Neuronal stem cell (in vitro differentiated cells): Measurements from ENCODE around the gene GALNT12.

ENCODE experiments used
- DNase-seq: peaks from one replicate; pipeline ENCODE4 v3.0.0-alpha.2; 2013; ENCODE audit warnings: low spot score
- H2AFZ ChIP-seq: one replicate; pipeline ENCODE4 v1.6.1; 2013; ENCODE audit warnings: mild to moderate bottlenecking, low read length, inconsistent platforms
- H2AK5ac ChIP-seq: 2 replicates; pipeline ENCODE4 v1.6.1; 2013; ENCODE audit warnings: low read depth, mild to moderate bottlenecking, inconsistent platforms, low read length, moderate library complexity, mixed read lengths
- H2BK120ac ChIP-seq: 2 replicates; pipeline ENCODE4 v1.6.1; 2013; ENCODE audit warnings: low read depth, mild to moderate bottlenecking, inconsistent platforms, low read length, moderate library complexity, mixed read lengths
- H2BK12ac ChIP-seq: one replicate; pipeline ENCODE4 v1.6.1; 2013; ENCODE audit warnings: low read length, inconsistent platforms
- H2BK15ac ChIP-seq: 2 replicates; pipeline ENCODE4 v1.6.1; 2013; ENCODE audit warnings: mild to moderate bottlenecking, low read length, inconsistent platforms, mixed read lengths
- H2BK5ac ChIP-seq: one replicate; pipeline ENCODE4 v1.6.1; 2013; ENCODE audit warnings: inconsistent platforms, mild to moderate bottlenecking, low read length, moderate library complexity
- H3K14ac ChIP-seq: one replicate; pipeline ENCODE4 v1.6.1; 2013; ENCODE audit warnings: low read length, inconsistent platforms
- H3K18ac ChIP-seq: 2 replicates; pipeline ENCODE4 v1.6.1; 2013; ENCODE audit warnings: low read length, inconsistent platforms
- H3K23ac ChIP-seq: 2 replicates; pipeline ENCODE4 v1.6.1; 2013; ENCODE audit warnings: low read depth, mild to moderate bottlenecking, mixed read lengths, low read length, inconsistent platforms; ENCODE audit not compliant: poor library complexity
- H3K27ac ChIP-seq: replicated peaks from 3 replicates; pipeline ENCODE4 v1.5.1; 2013; ENCODE audit warnings: low read length, inconsistent platforms
- H3K27me3 ChIP-seq, 3 experiments: 2 replicates each; pipeline ENCODE4 v1.6.1; 2013; ENCODE audit warnings: low read length in 3 of 3, mild to moderate bottlenecking in 2 of 3, inconsistent platforms in 1 of 3, low read depth in 1 of 3, mixed read lengths in 1 of 3, moderate library complexity in 1 of 3; ENCODE audit not compliant: control insufficient read depth in 3 of 3, insufficient read depth in 3 of 3
- H3K36me3 ChIP-seq, 2 donors: replicated peaks in 1 of 2; 2 replicates each; pipeline ENCODE4 v1.6.1; 2013; ENCODE audit warnings: low read length in 2 of 2; ENCODE audit not compliant: control insufficient read depth in 2 of 2, insufficient read depth in 2 of 2
- H3K4ac ChIP-seq: 2 replicates; pipeline ENCODE4 v1.6.1; 2013; ENCODE audit warnings: inconsistent platforms, mild to moderate bottlenecking, low read length, moderate library complexity
- H3K4me1 ChIP-seq, 2 donors: 1 replicate in 1 of 2; 2 replicates in 1 of 2; pipeline ENCODE4 v1.6.1; 2013; ENCODE audit warnings: low read length in 2 of 2, low read depth in 1 of 2; ENCODE audit not compliant: control insufficient read depth in 2 of 2, insufficient read depth in 1 of 2
- H3K4me2 ChIP-seq: one replicate; pipeline ENCODE4 v1.6.1; 2013; ENCODE audit warnings: mild to moderate bottlenecking, low read length, inconsistent platforms; ENCODE audit not compliant: insufficient read depth, poor library complexity, severe bottlenecking
- H3K4me3 ChIP-seq, 2 donors: 2 replicates each; pipeline ENCODE4 v1.5.1; 2013; ENCODE audit warnings: low read length in 2 of 2, mild to moderate bottlenecking in 2 of 2, inconsistent platforms in 1 of 2, moderate library complexity in 1 of 2
- H3K79me1 ChIP-seq: one replicate; pipeline ENCODE4 v1.6.1; 2013; ENCODE audit warnings: low read depth, mild to moderate bottlenecking, inconsistent platforms, low read length, moderate library complexity
- H3K9ac ChIP-seq: one replicate; pipeline ENCODE4 v1.6.1; 2013; ENCODE audit warnings: mild to moderate bottlenecking, low read depth, low read length, inconsistent platforms; ENCODE audit not compliant: poor library complexity
- H3K9me3 ChIP-seq, 2 donors: replicated peaks in 1 of 2; 2 replicates each; pipeline versions ENCODE3 to v1.6.1; 2013; ENCODE audit warnings: low read length in 2 of 2, mild to moderate bottlenecking in 2 of 2, inconsistent platforms in 1 of 2, low read depth in 1 of 2, mixed read lengths in 1 of 2, moderate library complexity in 1 of 2; ENCODE audit not compliant: control insufficient read depth in 2 of 2, insufficient read depth in 1 of 2
- H4K8ac ChIP-seq: one replicate; pipeline ENCODE4 v1.6.1; 2013; ENCODE audit warnings: low read depth, mild to moderate bottlenecking, inconsistent platforms, low read length, moderate library complexity
- H4K91ac ChIP-seq: one replicate; pipeline ENCODE4 v1.6.1; 2013; ENCODE audit warnings: low read length, low read depth, mild to moderate bottlenecking, inconsistent platforms; ENCODE audit not compliant: poor library complexity
- WGBS, 2 donors: extraction: QIAGEN DNeasy Blood & Tissue Kit; methylation state at CpG; one replicate each; pipeline ENCODE4 v1.1.7; 2013; ENCODE audit warnings: missing lambda C conversion rate in 2 of 2, mixed read lengths in 1 of 2; ENCODE audit not compliant: insufficient read length in 2 of 2, insufficient replicate concordance in 1 of 2; ENCODE audit errors: extremely low coverage in 2 of 2; 5-methylcytosine and 5-hydroxymethylcytosine counted together

GALNT12 gene

DNA sequence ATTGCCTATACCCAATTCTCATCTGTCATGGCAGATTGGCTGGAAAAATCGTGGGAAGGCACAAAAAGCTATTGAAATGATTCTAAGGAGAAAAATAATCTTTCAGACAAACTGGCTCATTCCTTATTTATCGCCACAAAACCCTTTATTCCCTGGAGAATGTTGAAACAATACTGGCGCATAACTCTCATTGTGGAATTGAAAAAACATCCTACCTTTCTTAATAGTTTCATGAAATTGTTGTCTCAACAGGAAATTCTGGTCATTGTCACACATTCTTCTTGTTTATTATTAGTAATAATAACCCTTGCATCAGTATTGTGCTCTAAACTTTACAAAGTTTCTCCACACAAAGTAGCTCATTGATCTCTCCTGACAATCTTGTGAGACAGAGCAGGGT lies 87.3 kb downstream of the GALNT12 start:
- no peaks in the 10 kb centered on the region for H3K79me1 ChIP-seq
- no peak overlapping the region for H3K4ac ChIP-seq
- no peak overlapping the region for H4K8ac ChIP-seq
- no peaks in the 10 kb centered on the region for H3K27me3 ChIP-seq
- H3K27ac ChIP-seq: no peak overlapping the region
- no peak overlapping the region for H2BK5ac ChIP-seq
- no peak overlapping the region for H2BK15ac ChIP-seq
- no peak overlapping the region for H3K14ac ChIP-seq
- H3K36me3 ChIP-seq: no peaks in the 10 kb centered on the region
- H3K18ac ChIP-seq: no peak overlapping the region
- H3K23ac ChIP-seq: no peak overlapping the region
- H3K4me2 ChIP-seq: no peak overlapping the region
- WGBS, 2 donors: no CpG with 5 or more reads among the region's 3 CpGs
- H3K4me3 ChIP-seq: no peak overlapping the region
- H3K9me3 ChIP-seq: no peaks in the 10 kb centered on the region
- H3K4me1 ChIP-seq: no peaks in the 10 kb centered on the region
- H4K91ac ChIP-seq: no peak overlapping the region
- no peak overlapping the region for H2AK5ac ChIP-seq
- no peak overlapping the region for H2BK120ac ChIP-seq
- DNase-seq: no peak
- H2BK12ac ChIP-seq: no peak overlapping the region
- H2AFZ ChIP-seq: no peak overlapping the region
- H3K9ac ChIP-seq: no peak overlapping the region

DNA sequence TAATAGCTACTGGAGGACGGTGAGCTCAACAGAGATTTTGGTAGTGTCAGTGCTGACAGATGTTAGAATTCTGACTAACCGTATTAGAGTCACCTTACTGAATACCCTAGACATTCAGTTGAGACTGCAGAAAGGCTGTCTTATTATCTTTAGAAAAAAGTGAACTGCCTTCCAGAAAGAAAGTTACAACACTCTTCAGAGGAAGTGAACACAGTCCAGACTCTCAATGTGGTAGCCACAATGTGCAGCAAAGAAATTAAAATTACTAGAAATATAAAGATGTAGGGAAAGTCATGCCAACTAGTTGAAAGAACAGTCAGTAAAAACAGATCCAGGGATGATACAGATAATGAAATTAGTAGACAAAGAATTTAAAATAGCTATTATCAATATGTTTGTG lies 89.2 kb downstream of the GALNT12 start:
- no peak overlapping the region for H2BK5ac ChIP-seq
- H3K14ac ChIP-seq: no peak overlapping the region
- H2AFZ ChIP-seq: no peak overlapping the region
- DNase-seq: no peak
- H3K27ac ChIP-seq: no peak overlapping the region
- no peak overlapping the region for H3K4ac ChIP-seq
- no peak overlapping the region for H2BK120ac ChIP-seq
- no peaks in the 10 kb centered on the region for H3K9me3 ChIP-seq
- no peaks in the 10 kb centered on the region for H3K36me3 ChIP-seq
- H3K9ac ChIP-seq: no peak overlapping the region
- H3K4me3 ChIP-seq: no peak overlapping the region
- no peak overlapping the region for H3K18ac ChIP-seq
- H3K23ac ChIP-seq: no peak overlapping the region
- H2BK15ac ChIP-seq: no peak overlapping the region
- H3K4me2 ChIP-seq: no peak overlapping the region
- no peak overlapping the region for H4K91ac ChIP-seq
- no peak overlapping the region for H2AK5ac ChIP-seq
- H3K27me3 ChIP-seq: no peaks in the 10 kb centered on the region
- WGBS, 2 donors: no CpG with 5 or more reads among the region's 2 CpGs
- H2BK12ac ChIP-seq: no peak overlapping the region
- no peaks in the 10 kb centered on the region for H3K79me1 ChIP-seq
- H4K8ac ChIP-seq: no peak overlapping the region
- no peaks in the 10 kb centered on the region for H3K4me1 ChIP-seq

DNA sequence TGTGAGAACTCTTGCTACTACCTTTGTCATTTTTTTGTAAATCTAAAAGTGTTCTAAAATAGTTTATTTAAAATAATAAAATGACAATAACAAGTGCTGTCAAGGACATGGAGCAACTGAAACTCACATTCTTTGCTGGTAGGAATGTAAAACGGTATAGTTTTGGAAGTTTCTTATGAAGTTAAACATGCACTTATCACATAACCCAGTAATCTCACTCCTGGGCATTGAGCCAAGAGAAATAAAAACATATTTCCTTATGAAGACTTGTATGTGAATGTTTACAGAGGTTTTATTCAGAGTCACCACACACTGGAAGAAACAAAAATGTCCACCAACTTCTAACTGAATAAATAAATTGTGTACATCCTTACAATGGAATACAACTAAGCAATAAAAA lies 90.3 kb downstream of the GALNT12 start:
- DNase-seq: no peak
- Histone ChIP-seq H3K4me3 (no peak overlapping the region), H3K27ac (no peak overlapping the region), H2AFZ (no peak overlapping the region), H2BK15ac (no peak overlapping the region), H3K9ac (no peak overlapping the region), H2AK5ac (no peak overlapping the region), H2BK5ac (no peak overlapping the region), H3K36me3 (no peaks in the 10 kb centered on the region), H4K91ac (no peak overlapping the region), H3K4me1 (no peaks in the 10 kb centered on the region), H3K4ac (no peak overlapping the region), H3K27me3 (no peaks in the 10 kb centered on the region), H3K9me3 (no peaks in the 10 kb centered on the region), H4K8ac (no peak overlapping the region), H3K4me2 (no peak overlapping the region), H3K23ac (no peak overlapping the region), H3K18ac (no peak overlapping the region), H3K79me1 (no peaks in the 10 kb centered on the region), H2BK120ac (no peak overlapping the region), H3K14ac (no peak overlapping the region), H2BK12ac (no peak overlapping the region)
- WGBS, 2 donors: no CpG with 5 or more reads among the region's 1 CpG

DNA sequence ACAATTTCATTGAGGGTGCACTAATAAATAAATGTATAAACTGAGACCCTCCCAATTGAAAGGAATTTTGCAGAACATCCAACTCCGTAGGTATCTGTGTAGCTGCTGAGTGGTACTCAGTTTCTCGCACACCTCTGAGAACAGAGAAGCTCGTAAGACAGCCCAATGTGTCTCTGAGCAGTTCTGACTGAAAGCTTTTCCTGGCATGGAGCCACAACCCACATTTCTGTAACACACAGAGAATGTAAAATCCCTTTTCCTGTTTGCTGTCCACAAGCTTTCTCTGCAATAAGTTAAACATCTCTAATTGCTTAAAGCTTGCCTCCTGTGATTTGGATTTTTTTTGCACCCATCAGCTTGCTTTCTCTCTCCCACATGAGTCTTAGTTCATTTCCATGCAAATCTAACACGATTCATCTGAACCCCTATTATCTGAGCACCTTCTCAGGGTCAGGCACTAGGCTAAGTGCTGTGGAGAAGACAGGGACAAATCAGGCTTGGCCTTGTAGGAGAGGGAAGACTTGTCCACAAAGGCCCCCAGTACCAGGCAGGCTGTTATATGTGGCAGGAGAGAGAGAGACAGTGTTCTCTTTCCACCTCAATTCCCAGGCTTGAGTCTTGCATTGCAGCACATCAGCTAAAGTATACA lies 92.1 kb downstream of the GALNT12 start:
- Histone ChIP-seq H3K14ac (no peak overlapping the region), H3K4me1 (no peaks in the 10 kb centered on the region), H2BK120ac (no peak overlapping the region), H3K27ac (no peak overlapping the region), H3K79me1 (no peaks in the 10 kb centered on the region), H2BK12ac (no peak overlapping the region), H3K4ac (no peak overlapping the region), H2AK5ac (no peak overlapping the region), H3K4me2 (no peak overlapping the region), H4K91ac (no peak overlapping the region), H4K8ac (no peak overlapping the region), H3K23ac (no peak overlapping the region), H3K36me3 (no peaks in the 10 kb centered on the region), H3K9ac (no peak overlapping the region), H3K18ac (no peak overlapping the region), H3K4me3 (no peak overlapping the region), H3K9me3 (no peaks in the 10 kb centered on the region), H3K27me3 (no peaks in the 10 kb centered on the region), H2AFZ (no peak overlapping the region), H2BK15ac (no peak overlapping the region), H2BK5ac (no peak overlapping the region)
- WGBS, 2 donors: no CpG with 5 or more reads among the region's 4 CpGs
- no peak for DNase-seq
